Pancreas (tissue), 10 donors: Measurements from ENCODE around the gene PCDH18. TPM values are rescaled to one million over a fixed set of nuclear protein-coding genes. Genes with fewer than 3 reads are reported as not detected.

Experiments
- ATAC-seq, 4 donors: fragments of 200-7000 bp; cut with Tn5 transposase; one replicate each; pipeline versions ENCODE4 v1.8.0 to v1.9.1; 2020; ENCODE audit warnings: mild to moderate bottlenecking in 4 of 4, moderate library complexity in 4 of 4
- DNase-seq, 6 donors: peaks; one replicate each; pipeline ENCODE4 v3.0.0-alpha.2; 2020
- FAIRE-seq: peaks from 2 replicates; lab custom pipeline; 2012; peaks lifted over from hg19 to GRCh38; lab: Jason Lieb, UNC
- H3K27ac ChIP-seq, 4 donors: fragments of 200-600 bp; sonication (generic); 1 replicate in 3 of 4; 2 replicates in 1 of 4; pipeline versions ENCODE4 v1.5.0 to v1.8.0; 2020
- H3K27me3 ChIP-seq, 4 donors: fragments of 200-600 bp; one replicate each; pipeline ENCODE4 v1.8.0; 2021
- H3K36me3 ChIP-seq, 3 donors: fragments of 200-600 bp; sonication (generic) in 1 of 3; one replicate each; pipeline versions ENCODE4 v1.5.0 to v1.8.0; 2020 to 2021
- H3K4me1 ChIP-seq, 3 donors: fragments of 200-600 bp; one replicate each; pipeline ENCODE4 v1.8.0; 2021
- H3K4me3 ChIP-seq, 4 donors: fragments of 200-600 bp; sonication (generic) in 2 of 4; one replicate each; pipeline versions ENCODE4 v1.5.0 to v1.8.0; 2020 to 2021
- H3K9me3 ChIP-seq, 4 donors: fragments of 200-600 bp; one replicate each; pipeline ENCODE4 v1.8.0; 2021
- WGBS, 2 donors: extraction: QIAGEN DNeasy Blood & Tissue Kit; methylation state at CpG; one replicate each; pipeline ENCODE4 v1.1.7; 2013; 5-methylcytosine and 5-hydroxymethylcytosine counted together
- intact Hi-C, 3 donors: fragments of 100-400 bp; cut with DNase I; formaldehyde crosslinking; loops; one replicate each; pipeline versions ENCODE4 v1.11.1 to v1.14.2; 2022
- polyA plus RNA-seq, 2 donors: library from polyadenylated mRNA; stranded (reverse); fragments of 200-250 nt; gene quantifications; one replicate each; pipeline ENCODE4 v1.2.3, GENCODE V29; 2013
- total RNA-seq, 6 donors: library from RNA; stranded (reverse); fragmentation: NEBNext Ultra II Directional in 4 of 6; extraction: Animal tissue kit (Norgen Biotek cat#: 25700) in 4 of 6; gene quantifications; one replicate each; pipeline versions ENCODE4 v1.2.1 to v1.2.4, GENCODE V29; 2021 to 2023
- TF ChIP-seq, protein P1 (sequence below), 4 donors: fragments of 200-600 bp; sonication (generic) in 3 of 4; IDR thresholded peaks; one replicate each; pipeline versions ENCODE4 v1.5.0 to v1.8.0; 2021; ENCODE audit warnings: antibody characterized with exemption in 4 of 4
- donor health status: healthy with polysubstance abuse.
- donor health status: DM: no; HTN: no; CAD: no; lungs with moderate emphysema.
- donor health status: DM: no; HTN: no; CAD: no.
- donor health status: control.
- donor health status: control.
- donor health status: Bipolar disorder and iron deficiency.
- donor health status: DM: yes; HTN: yes; CAD: no.
- donor health status: DM: no; HTN: no; CAD: no.
- donor health status: DM: no; HTN: no; CAD: no.
- donor health status: DM: yes; HTN: yes; CAD: no.

Gene PCDH18
- total and polyA plus RNA-seq, 8 donors, result 0.53 to 4.8 (median 1.1) TPM

DNA sequence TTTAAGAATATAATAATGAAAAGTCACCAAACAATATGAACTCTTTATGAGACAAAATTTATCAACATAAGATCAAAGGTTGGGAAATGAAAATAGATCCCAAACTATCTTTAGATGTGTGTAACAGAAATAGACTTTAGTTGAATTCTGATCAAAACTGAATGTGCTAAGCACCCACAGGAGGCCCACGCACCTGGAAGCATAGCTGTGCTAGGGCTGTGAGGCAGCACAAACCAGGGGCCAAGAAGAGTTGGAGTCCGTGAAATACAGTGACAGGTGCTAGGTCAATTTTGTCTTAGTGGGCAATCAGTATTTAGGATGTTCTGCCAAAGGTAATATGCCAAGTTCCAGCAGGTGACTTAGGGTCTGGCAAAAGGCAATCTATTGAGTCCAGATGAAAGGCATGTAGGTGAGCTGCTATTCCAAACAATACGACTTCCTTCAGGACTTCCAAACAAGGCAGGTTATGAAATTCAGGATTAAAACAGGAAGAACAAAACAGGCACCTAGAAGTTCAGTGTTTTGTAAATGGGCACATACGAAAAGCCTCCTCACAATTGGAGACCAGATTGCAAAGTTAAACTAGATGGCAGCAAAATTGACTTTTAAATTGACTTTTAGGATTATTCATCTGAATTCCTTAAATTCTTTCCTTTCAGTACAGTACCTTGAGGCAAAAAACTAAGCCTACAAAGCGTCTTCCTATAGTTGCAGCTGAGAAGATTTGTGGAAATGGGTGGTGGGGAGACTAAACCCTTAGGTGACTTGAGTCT, 4.7 kb upstream of the PCDH18 start:
- Histone ChIP-seq H3K4me1 (no peaks in the 10 kb centered on the region), H3K36me3 (no peaks in the 10 kb centered on the region), H3K27ac (no peak overlapping the region), H3K9me3 (no peaks in the 10 kb centered on the region), H3K4me3 (no peak overlapping the region), H3K27me3 (peaks cover 0 to 10% (median 2%) of the 10 kb centered on the region in 4 donors)
- DNase-seq, result no peak
- WGBS, 2 donors, result 52 to 65% methylated on average over 5 of the region's 5 CpGs
- intact Hi-C loops, result no loop called here
- no peak for FAIRE-seq
- TF ChIP-seq, protein P1, sequence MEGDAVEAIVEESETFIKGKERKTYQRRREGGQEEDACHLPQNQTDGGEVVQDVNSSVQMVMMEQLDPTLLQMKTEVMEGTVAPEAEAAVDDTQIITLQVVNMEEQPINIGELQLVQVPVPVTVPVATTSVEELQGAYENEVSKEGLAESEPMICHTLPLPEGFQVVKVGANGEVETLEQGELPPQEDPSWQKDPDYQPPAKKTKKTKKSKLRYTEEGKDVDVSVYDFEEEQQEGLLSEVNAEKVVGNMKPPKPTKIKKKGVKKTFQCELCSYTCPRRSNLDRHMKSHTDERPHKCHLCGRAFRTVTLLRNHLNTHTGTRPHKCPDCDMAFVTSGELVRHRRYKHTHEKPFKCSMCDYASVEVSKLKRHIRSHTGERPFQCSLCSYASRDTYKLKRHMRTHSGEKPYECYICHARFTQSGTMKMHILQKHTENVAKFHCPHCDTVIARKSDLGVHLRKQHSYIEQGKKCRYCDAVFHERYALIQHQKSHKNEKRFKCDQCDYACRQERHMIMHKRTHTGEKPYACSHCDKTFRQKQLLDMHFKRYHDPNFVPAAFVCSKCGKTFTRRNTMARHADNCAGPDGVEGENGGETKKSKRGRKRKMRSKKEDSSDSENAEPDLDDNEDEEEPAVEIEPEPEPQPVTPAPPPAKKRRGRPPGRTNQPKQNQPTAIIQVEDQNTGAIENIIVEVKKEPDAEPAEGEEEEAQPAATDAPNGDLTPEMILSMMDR (IDR thresholded peaks at IDR 0.05), result no peak
- ATAC-seq, result no peak

DNA sequence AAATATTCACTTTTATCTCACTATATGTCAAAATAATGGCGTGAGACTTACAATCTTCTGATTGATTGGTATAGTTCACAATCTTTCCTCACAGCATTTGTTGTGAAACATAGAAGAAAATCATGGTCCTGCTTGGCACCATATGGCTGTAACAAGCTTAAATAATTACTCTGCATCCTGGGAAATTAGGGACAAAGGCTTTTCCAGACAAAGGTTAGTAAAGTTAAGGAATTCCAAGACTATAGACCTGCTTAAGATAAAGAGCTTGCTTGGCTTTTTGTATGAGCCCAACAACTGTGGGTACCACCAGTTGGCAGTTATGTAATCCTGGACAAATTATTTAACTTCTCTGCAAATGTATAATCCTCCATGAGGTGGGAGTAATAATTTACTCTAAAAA, 3.4 kb upstream of the PCDH18 start:
- 47 to 50% methylated on average over 1 of the region's 1 CpG for WGBS, 2 donors
- Histone ChIP-seq H3K4me3 (no peak overlapping the region), H3K36me3 (no peaks in the 10 kb centered on the region), H3K27ac (no peak overlapping the region), H3K9me3 (no peaks in the 10 kb centered on the region), H3K4me1 (no peaks in the 10 kb centered on the region), H3K27me3 (peaks cover 0 to 10% (median 2%) of the 10 kb centered on the region in 4 donors)
- TF ChIP-seq, protein P1 (IDR thresholded peaks at IDR 0.05), result no peak
- no peak for ATAC-seq
- no peak for FAIRE-seq
- no peak for DNase-seq
- intact Hi-C loops, result no loop called here

GRCh38 chr4:137534516-137534915, 2.2 kb upstream of the PCDH18 start:
- intact Hi-C loops, result no loop called here
- Histone ChIP-seq H3K9me3 (no peaks in the 10 kb centered on the region), H3K27ac (no peak overlapping the region), H3K27me3 (peaks cover 0 to 10% (median 2%) of the 10 kb centered on the region in 4 donors), H3K36me3 (no peaks in the 10 kb centered on the region), H3K4me3 (no peak overlapping the region), H3K4me1 (no peaks in the 10 kb centered on the region)
- TF ChIP-seq, protein P1 (IDR thresholded peaks at IDR 0.05), result no peak
- DNase-seq, result no peak
- no peak for FAIRE-seq
- 64 to 65% methylated on average over 1 of the region's 1 CpG for WGBS, 2 donors
- no peak for ATAC-seq

DNA sequence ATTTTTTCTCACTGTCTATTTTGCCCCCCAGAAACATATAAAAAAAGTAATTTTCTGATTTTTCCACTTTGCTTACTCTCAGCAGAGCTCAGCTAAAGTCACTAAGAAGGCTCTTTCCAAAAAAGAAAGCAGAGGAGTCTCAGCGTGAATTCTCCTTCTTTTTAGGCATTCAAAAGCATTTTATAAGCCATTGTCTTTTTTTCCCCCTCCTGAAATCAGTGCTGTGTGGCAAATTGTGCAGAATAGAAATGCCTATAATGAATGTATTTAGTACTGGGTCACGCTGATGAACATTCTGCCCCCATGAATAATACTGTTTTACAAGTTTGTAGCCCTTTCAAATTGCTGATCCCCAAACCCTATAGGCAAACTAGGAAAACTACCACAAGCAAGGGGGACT, 1.6 kb upstream of the PCDH18 start:
- 58 to 74% methylated on average over 2 of the region's 2 CpGs for WGBS, 2 donors
- Histone ChIP-seq H3K27ac (no peak overlapping the region), H3K27me3 (peaks cover 0 to 10% (median 2%) of the 10 kb centered on the region in 4 donors), H3K9me3 (no peaks in the 10 kb centered on the region), H3K4me3 (no peak overlapping the region), H3K36me3 (no peaks in the 10 kb centered on the region), H3K4me1 (no peaks in the 10 kb centered on the region)
- FAIRE-seq, result no peak
- ATAC-seq, result no peak
- intact Hi-C loops, result no loop called here
- no peak for DNase-seq
- TF ChIP-seq, protein P1 (IDR thresholded peaks at IDR 0.05), result no peak

DNA sequence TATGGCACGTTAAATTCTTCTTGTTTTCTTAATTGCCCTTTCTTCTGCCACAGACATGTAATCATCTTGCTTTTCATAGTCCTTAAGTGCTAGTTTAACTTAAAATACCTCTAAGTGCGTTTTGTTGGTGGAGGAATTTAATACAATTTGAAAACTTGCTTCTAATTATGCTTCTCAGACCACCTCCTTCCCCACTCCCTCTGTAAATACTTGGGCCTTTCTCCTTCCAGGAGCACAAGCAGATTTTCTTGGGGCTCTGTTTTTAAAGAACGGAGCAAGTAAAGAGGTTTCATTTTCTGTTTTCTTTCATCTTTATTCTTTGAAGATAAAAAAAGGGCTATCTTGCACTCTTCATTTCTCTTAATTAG, 559 bp upstream of the PCDH18 start:
- DNase-seq (no peak), ATAC-seq (no peak), FAIRE-seq (no peak)
- TF ChIP-seq, protein P1 (IDR thresholded peaks at IDR 0.05), result no peak
- H3K36me3 ChIP-seq, result no peaks in the 10 kb centered on the region
- WGBS, 2 donors, result 21 to 28% methylated on average over 3 of the region's 3 CpGs
- no peaks in the 10 kb centered on the region for H3K4me1 ChIP-seq
- intact Hi-C loops, result no loop called here
- H3K27ac ChIP-seq, result peak overlapping the region in 1 of 4 donors; percentile 15
- H3K9me3 ChIP-seq, result no peaks in the 10 kb centered on the region
- H3K4me3 ChIP-seq, result peak overlapping the region in 1 of 4 donors; percentile 30
- peaks cover 0 to 10% (median 0%) of the 10 kb centered on the region in 4 donors for H3K27me3 ChIP-seq
